ENCODE data around the gene CDCA5.

Gene CDCA5, protein sequence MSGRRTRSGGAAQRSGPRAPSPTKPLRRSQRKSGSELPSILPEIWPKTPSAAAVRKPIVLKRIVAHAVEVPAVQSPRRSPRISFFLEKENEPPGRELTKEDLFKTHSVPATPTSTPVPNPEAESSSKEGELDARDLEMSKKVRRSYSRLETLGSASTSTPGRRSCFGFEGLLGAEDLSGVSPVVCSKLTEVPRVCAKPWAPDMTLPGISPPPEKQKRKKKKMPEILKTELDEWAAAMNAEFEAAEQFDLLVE

DNA sequence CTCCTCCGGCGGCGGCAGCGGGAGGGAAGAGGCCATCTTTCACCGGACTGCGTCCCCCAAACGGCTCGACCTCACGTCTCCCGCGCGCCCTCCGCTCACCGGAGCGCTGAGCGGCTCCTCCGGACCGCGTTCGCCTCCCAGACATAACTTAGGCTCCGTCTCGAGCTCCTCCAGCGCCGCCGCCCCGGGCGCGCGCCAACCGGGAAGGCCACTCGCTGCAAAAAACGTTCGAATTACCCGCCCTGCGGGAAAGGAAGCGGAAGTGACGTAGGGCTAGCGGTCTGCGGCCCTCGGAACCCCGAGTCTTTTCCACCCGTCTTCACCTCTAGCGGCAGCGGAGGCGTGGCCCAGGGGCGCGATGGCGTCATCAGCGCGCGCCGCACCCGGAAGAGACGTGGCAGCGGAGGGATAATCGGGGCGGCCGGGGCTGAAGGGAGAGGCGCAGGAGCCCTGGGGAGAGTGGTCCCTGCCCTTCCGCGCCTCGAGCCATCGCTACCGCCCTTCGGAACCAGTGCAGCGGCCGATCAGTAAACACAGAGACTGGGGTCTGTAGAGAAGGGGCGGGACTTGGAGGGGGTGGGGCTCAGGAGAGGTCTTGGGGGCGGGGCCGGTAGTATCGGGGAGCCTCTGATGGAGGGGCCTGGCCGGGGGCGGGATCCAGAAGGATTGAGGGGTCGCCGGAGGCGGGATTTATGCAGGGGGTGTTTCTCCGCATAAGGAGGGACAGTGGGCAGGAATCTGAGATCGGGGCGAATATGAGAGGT, at the start of gene CDCA5, which contains the start of gene ZFPL1:
Gene CDCA5, minus strand, starts transcription at position 207 of the 764 bp plus-strand sequence. Its CDS starts 62 bp downstream, at position 145.
Gene ZFPL1, plus strand, starts transcription at position 389 of the 764 bp plus-strand sequence. CDS start 477 bp downstream, outside the sequence.
- TF ChIP-seq CTCF (IDR thresholded peaks at IDR 0.05; ENCODE audit: low read depth, low read length) = no peak

GRCh38 chr11:65132988-65133700, 49.3 kb upstream of the CDCA5 start:
- TF ChIP-seq CTCF (IDR thresholded peaks at IDR 0.05; ENCODE audit: low read depth, low read length) = no peak
- peak overlapping the region; percentile 97 for H3K4me3 ChIP-seq (ENCODE audit: low read depth, low read length)

More for the DNA sequence above, at the start of gene CDCA5, which contains the start of gene ZFPL1:
- peak within 1 kb of the TSS; percentile 94 for H3K4me3 ChIP-seq (ENCODE audit: low read depth, low read length)

DNA sequence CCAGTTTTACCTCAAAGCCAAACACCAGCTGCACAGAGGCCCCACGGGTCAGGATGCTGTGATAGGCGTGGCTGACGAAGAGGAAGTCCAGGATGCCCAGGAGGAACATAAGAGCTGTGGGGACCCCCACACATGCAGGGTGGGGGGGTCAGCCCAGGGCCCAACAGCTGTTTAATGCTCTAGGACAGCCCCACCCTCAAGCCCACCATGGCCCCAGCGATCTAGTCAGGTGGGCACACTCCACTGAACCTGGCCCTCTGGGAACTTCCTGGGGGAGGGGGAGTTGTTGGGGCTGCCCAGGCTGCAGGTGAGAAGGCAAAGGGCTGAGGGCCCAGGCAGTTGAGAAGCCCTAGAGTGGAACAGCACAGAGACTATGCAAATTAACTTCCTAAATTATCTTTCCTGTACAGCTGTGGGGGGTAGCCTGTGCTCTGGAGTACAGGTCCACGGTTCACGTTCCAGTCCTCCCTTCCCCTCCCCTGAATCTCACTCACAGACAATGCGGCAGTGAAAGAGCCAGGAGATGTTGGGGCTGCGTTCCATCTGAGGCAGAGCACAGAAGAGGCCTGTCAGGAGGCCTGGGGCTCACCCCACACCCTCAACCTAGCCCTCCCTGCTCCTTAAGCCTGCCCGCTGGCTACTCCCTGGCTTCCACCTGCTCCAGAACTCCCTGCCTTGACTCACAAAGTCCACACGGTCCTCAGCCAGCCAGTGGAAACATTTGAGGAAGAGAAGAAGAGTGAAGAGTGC, 48.6 kb upstream of the CDCA5 start:
- no peak overlapping the region for H3K4me3 ChIP-seq (ENCODE audit: low read depth, low read length)
- TF ChIP-seq CTCF (IDR thresholded peaks at IDR 0.05; ENCODE audit: low read depth, low read length) = no peak

DNA sequence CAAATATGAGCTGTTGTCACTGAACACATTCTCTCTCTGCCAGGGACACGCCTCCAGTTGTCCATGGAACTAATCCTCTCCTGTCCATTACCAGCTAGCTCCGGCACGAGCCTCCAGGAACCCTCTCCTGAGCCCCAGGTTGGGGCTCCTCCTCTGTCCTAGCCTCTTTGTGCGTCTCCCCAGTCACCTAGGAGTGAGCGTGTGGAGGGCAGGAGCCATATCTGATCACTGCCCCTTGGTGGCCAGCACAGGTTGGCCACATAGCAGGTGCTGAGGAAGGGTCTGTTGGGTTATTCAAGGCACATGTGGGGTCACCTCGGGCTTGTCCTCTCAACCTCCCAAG, 48.0 kb upstream of the CDCA5 start:
- no peak for TF ChIP-seq CTCF (IDR thresholded peaks at IDR 0.05; ENCODE audit: low read depth, low read length)
- no peak overlapping the region for H3K4me3 ChIP-seq (ENCODE audit: low read depth, low read length)

GRCh38 chr11:65131417-65131776, 47.6 kb upstream of the CDCA5 start:
- TF ChIP-seq CTCF (IDR thresholded peaks at IDR 0.05; ENCODE audit: low read depth, low read length) = no peak
- no peak overlapping the region for H3K4me3 ChIP-seq (ENCODE audit: low read depth, low read length)

DNA sequence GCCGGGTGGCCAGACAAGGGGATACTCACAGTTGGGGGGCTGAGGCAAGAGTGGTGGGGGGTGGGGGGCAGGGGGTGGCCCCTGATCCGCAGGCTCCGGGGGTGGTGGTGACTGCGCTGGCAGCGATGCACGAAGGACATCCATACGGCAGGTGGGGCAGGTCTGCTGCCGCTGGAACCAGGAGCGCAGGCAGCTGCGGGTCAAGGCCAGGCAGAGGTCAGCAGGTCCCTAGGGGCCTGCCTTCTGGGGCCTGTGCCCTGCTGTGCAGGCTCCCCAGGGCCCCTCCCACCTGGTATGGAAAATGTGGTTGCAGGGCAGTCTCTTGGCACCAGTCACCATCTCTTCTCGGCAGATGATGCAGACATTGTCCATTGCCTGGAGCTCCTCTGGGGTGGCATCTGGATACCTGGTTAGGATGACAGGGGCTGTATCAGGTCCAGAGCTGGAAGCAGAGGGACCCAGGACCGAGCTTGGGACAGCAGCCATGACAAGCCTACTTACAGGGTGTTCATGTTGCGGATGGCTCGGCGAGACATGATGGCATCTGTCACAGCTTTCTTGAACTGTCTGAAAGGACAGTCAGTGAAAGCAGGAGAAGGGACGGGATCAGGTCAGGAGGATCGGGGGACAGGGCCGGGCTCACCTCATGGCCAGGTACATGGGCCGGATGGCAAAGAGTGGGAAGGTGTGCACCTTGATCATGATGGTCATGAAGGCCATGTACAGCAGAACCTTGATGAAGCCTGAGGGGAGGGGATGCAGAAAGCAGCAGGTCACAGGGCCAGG, 47.0 kb upstream of the CDCA5 start:
- TF ChIP-seq CTCF (IDR thresholded peaks at IDR 0.05; ENCODE audit: low read depth, low read length) = no peak
- H3K4me3 ChIP-seq (ENCODE audit: low read depth, low read length) = no peak overlapping the region

All from WI38 (cell line).